Lung (tissue), 12 donors: Measurements from ENCODE around the gene TEX9. TPM values are rescaled to one million over a fixed set of nuclear protein-coding genes. Genes with fewer than 3 reads are reported as not detected.
"Not testable (repeated sequence)": the region's sequence is repeated elsewhere in the genome, so short reads cannot be mapped to it uniquely, and the experiment has no call there.

Source experiments
- ATAC-seq: fragments of 200-7000 bp; cut with Tn5 transposase; one replicate; pipeline ENCODE4 v1.9.1; 2020; ENCODE audit warnings: moderate number of reproducible peaks; ENCODE audit not compliant: insufficient read depth, low FRiP score
- DNase-seq, 3 donors: peaks; one replicate each; pipeline ENCODE4 v3.0.0-alpha.2; 2013 to 2017
- H3K27ac ChIP-seq, 2 donors: one replicate each; pipeline ENCODE4 v1.5.1; 2013; ENCODE audit warnings: mild to moderate bottlenecking in 2 of 2, moderate library complexity in 2 of 2, control low read depth in 1 of 2, inconsistent platforms in 1 of 2, low read depth in 1 of 2, low read length in 1 of 2
- H3K27me3 ChIP-seq, 3 donors: one replicate each; pipeline ENCODE4 v1.5.1; 2013; ENCODE audit warnings: low read length in 2 of 3; ENCODE audit not compliant: control insufficient read depth in 3 of 3, insufficient read depth in 3 of 3
- H3K36me3 ChIP-seq, 4 donors: one replicate each; pipeline ENCODE4 v1.5.1; 2013; ENCODE audit warnings: low read length in 4 of 4, mild to moderate bottlenecking in 1 of 4, moderate library complexity in 1 of 4; ENCODE audit not compliant: control insufficient read depth in 4 of 4, insufficient read depth in 4 of 4
- H3K4me1 ChIP-seq, 5 donors: one replicate each; pipeline ENCODE4 v1.5.1; 2013; ENCODE audit warnings: low read length in 5 of 5, mild to moderate bottlenecking in 2 of 5, moderate library complexity in 1 of 5; ENCODE audit not compliant: control insufficient read depth in 5 of 5, insufficient read depth in 5 of 5
- H3K4me3 ChIP-seq: one replicate; pipeline ENCODE4 v1.5.1; 2013; ENCODE audit warnings: mild to moderate bottlenecking, control low read depth, moderate library complexity
- H3K9ac ChIP-seq, 2 donors: one replicate each; pipeline ENCODE4 v1.5.1; 2013; ENCODE audit warnings: low read length in 2 of 2, control low read depth in 1 of 2; ENCODE audit not compliant: insufficient read depth in 1 of 2
- H3K9me3 ChIP-seq, 4 donors: one replicate each; pipeline ENCODE4 v1.5.1; 2013; ENCODE audit warnings: low read length in 3 of 4, mild to moderate bottlenecking in 1 of 4, moderate library complexity in 1 of 4; ENCODE audit not compliant: control insufficient read depth in 4 of 4, insufficient read depth in 3 of 4
- WGBS, 2 donors: extraction: QIAGEN DNeasy Blood & Tissue Kit; methylation state at CpG; one replicate each; pipeline ENCODE4 v1.1.7; 2013; 5-methylcytosine and 5-hydroxymethylcytosine counted together
- polyA plus RNA-seq, 2 donors: library from polyadenylated mRNA; stranded (reverse); fragments of 200-250 nt; gene quantifications; one replicate each; pipeline ENCODE4 v1.2.1, GENCODE V29; 2013
- total RNA-seq, 2 donors: library from RNA; depleted of rRNA in 1 of 2; stranded (reverse); fragments of >200 nt in 1 of 2; gene quantifications; one replicate each; pipeline ENCODE4 v1.2.1, GENCODE V29; 2014 to 2021
- TF ChIP-seq, protein P1 (sequence below): IDR thresholded peaks from 2 replicates; pipeline ENCODE4 v1.5.1; 2012; ENCODE audit warnings: mild to moderate bottlenecking; ENCODE audit errors: control extremely low read depth, extremely low read depth
- donor health status: control.
- donor health status: control.
- donor health status: Bipolar disorder and iron deficiency.
- donor health status: healthy.
- donor health status: DM: yes; HTN: yes; CAD: no.

The TEX9 gene
- total and polyA plus RNA-seq, 4 donors: 3.5 to 46.3 (median 11.0) TPM

DNA sequence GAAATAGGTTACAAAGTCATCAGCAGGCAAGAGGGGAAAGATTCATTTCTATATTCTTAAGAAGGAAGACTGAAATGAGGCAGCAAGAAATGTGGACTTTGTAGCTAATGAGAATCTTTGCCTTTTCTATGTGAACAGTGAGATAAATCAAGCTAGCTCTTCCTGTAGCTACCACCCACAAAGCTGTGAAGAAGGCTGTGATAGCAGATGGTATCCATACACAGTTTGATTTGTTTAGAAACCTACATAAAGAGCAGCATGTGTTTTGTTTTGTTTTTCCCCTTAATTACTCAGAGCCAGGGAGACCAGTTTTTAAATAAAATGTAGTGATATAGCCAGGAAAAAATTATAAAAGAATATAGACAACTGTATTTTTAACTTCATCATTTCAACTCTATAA, 45.5 kb downstream of the TEX9 start:
- Histone ChIP-seq H3K4me3 (no peak overlapping the region), H3K27me3 (no peaks in the 10 kb centered on the region), H3K9ac (no peak overlapping the region), H3K27ac (no peak overlapping the region), H3K9me3 (no peaks in the 10 kb centered on the region), H3K36me3 (peaks cover 0 to 9% (median 2%) of the 10 kb centered on the region in 4 donors), H3K4me1 (no peaks in the 10 kb centered on the region)
- TF ChIP-seq, protein P1, sequence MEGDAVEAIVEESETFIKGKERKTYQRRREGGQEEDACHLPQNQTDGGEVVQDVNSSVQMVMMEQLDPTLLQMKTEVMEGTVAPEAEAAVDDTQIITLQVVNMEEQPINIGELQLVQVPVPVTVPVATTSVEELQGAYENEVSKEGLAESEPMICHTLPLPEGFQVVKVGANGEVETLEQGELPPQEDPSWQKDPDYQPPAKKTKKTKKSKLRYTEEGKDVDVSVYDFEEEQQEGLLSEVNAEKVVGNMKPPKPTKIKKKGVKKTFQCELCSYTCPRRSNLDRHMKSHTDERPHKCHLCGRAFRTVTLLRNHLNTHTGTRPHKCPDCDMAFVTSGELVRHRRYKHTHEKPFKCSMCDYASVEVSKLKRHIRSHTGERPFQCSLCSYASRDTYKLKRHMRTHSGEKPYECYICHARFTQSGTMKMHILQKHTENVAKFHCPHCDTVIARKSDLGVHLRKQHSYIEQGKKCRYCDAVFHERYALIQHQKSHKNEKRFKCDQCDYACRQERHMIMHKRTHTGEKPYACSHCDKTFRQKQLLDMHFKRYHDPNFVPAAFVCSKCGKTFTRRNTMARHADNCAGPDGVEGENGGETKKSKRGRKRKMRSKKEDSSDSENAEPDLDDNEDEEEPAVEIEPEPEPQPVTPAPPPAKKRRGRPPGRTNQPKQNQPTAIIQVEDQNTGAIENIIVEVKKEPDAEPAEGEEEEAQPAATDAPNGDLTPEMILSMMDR: no peak
- DNase-seq (peak in 2 of 3 donors; percentile 52 to 60), ATAC-seq (no peak)

GRCh38 chr15:56411122-56411749, 46.0 kb downstream of the TEX9 start:
- DNase-seq: no peak
- Histone ChIP-seq H3K27ac (no peak overlapping the region), H3K4me1 (no peaks in the 10 kb centered on the region), H3K4me3 (no peak overlapping the region), H3K36me3 (peaks cover 0 to 7% (median 2%) of the 10 kb centered on the region in 4 donors), H3K9ac (no peak overlapping the region), H3K27me3 (no peaks in the 10 kb centered on the region), H3K9me3 (no peaks in the 10 kb centered on the region)
- ATAC-seq: no peak
- TF ChIP-seq, protein P1: no peak
- 82 to 83% methylated on average over 2 of the region's 2 CpGs for WGBS, 2 donors

- not testable (repeated sequence) for H3K4me3 ChIP-seq, H3K27me3 ChIP-seq, H3K36me3 ChIP-seq, H3K27ac ChIP-seq, H3K9ac ChIP-seq, H3K9me3 ChIP-seq, DNase-seq, H3K4me1 ChIP-seq, ATAC-seq
- 85 to 88% methylated on average over 1 of the region's 1 CpG for WGBS, 2 donors
These were observed 48.0 kb downstream of the TEX9 start for GRCh38 chr15:56413114-56413733.

DNA sequence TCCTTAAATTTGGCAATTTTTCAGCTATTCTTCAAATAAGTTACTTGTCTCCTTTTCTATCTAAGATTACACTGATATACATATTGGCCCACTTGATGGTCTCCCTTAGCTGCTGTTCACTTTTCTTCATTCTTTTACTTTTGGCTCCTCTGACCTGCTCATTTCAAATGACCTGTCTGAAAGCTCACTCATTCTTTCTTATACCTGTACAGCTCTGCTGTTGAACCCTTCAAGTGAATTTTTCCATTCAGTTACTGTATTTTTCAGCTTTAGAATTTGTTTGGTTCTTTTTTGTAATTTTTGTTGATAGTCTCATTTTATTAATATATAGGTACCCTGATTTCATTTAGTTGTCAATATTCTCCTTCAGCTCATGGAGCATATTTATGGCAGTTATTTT, 60.0 kb downstream of the TEX9 start:
- DNase-seq (no peak), ATAC-seq (no peak)
- TF ChIP-seq, protein P1: no peak
- H3K4me3 ChIP-seq: no peak overlapping the region
- H3K27me3 ChIP-seq: no peaks in the 10 kb centered on the region
- H3K27ac ChIP-seq: no peak overlapping the region
- no peak overlapping the region for H3K9ac ChIP-seq
- H3K4me1 ChIP-seq: no peaks in the 10 kb centered on the region
- peaks cover 0 to 15% (median 3%) of the 10 kb centered on the region in 4 donors for H3K36me3 ChIP-seq
- peaks cover 0 to 3% (median 0%) of the 10 kb centered on the region in 4 donors for H3K9me3 ChIP-seq
